Measurements from ENCODE around the gene ENDOU.
"Not testable (repeated sequence)": the region's sequence is repeated elsewhere in the genome, so short reads cannot be mapped to it uniquely, and the experiment has no call there.

The ENDOU gene

DNA sequence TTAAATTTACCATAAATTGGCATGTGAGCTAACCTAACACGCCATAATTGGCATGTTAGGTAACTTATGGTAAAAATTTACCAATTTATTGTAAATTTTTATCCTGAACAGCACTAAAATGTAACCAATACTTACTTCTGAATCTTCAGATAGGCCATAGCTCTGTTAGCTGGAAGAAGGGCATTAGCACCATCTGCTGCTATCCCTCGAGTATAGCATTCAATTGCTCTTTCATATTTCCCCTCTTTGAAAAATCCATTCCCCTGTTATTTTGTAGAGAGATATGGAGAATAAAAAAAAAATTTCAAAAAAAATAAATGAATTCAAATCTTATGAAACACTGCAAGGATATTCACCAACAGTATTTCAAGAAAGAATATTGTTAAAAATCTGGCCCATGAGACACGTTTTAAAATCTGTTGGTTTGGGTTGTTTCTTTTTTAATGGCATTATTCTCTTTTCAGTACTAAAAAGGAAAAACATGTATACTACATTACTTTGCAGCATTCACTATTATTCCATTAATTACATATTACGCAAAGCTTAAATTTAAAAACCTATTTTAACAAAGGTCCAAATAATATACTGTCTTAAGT is 38.5 kb downstream of the ENDOU start:
- no peak overlapping the region for H3K27ac ChIP-seq
- H3K27me3 ChIP-seq (ENCODE audit: control insufficient read depth, insufficient read depth, low read length) = no peaks in the 10 kb centered on the region
- no peak overlapping the region for H3K4me3 ChIP-seq (ENCODE audit: low read depth, low read length)
- H3K4me1 ChIP-seq = peaks cover 7% of the 10 kb centered on the region
- H3K36me3 ChIP-seq (ENCODE audit: control insufficient read depth, insufficient read depth, low read length) = no peaks in the 10 kb centered on the region
- TF ChIP-seq, protein P1, sequence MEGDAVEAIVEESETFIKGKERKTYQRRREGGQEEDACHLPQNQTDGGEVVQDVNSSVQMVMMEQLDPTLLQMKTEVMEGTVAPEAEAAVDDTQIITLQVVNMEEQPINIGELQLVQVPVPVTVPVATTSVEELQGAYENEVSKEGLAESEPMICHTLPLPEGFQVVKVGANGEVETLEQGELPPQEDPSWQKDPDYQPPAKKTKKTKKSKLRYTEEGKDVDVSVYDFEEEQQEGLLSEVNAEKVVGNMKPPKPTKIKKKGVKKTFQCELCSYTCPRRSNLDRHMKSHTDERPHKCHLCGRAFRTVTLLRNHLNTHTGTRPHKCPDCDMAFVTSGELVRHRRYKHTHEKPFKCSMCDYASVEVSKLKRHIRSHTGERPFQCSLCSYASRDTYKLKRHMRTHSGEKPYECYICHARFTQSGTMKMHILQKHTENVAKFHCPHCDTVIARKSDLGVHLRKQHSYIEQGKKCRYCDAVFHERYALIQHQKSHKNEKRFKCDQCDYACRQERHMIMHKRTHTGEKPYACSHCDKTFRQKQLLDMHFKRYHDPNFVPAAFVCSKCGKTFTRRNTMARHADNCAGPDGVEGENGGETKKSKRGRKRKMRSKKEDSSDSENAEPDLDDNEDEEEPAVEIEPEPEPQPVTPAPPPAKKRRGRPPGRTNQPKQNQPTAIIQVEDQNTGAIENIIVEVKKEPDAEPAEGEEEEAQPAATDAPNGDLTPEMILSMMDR (IDR thresholded peaks at IDR 0.05) = peak; percentile 70
- H3K9me3 ChIP-seq (ENCODE audit: control insufficient read depth, low read length) = no peaks in the 10 kb centered on the region
- H2AFZ ChIP-seq = no peak overlapping the region
- no peak overlapping the region for H3K4me2 ChIP-seq (ENCODE audit: low read length)
- no peaks in the 10 kb centered on the region for H3K79me2 ChIP-seq
- H3K9ac ChIP-seq = no peak overlapping the region

DNA sequence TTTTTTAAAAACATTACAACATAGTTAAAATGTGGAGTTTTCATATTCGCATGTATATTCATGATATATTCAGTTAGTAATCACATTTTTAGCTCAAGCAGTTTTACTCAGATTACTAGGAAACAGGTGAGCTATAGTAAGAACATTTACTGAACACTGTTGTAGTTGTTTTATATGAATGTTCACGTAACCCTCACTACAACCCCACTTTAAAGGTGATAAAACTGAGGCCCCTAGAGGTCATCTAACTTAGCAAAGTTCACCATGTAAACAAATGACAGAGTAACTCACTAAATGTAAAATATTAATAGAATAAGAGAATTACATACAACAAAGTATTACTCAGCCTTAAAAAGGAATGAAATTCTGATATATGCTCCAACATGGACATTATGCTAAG is 45.5 kb downstream of the ENDOU start:
- Histone ChIP-seq H3K4me3 (ENCODE audit: low read depth, low read length) (no peak overlapping the region), H3K79me2 (no peaks in the 10 kb centered on the region), H3K9me3 (ENCODE audit: control insufficient read depth, low read length) (no peaks in the 10 kb centered on the region), H3K36me3 (ENCODE audit: control insufficient read depth, insufficient read depth, low read length) (no peaks in the 10 kb centered on the region), H2AFZ (no peak overlapping the region), H3K9ac (no peak overlapping the region), H3K27ac (no peak overlapping the region), H3K27me3 (ENCODE audit: control insufficient read depth, insufficient read depth, low read length) (no peaks in the 10 kb centered on the region), H3K4me1 (peaks cover 14% of the 10 kb centered on the region), H3K4me2 (ENCODE audit: low read length) (peak overlapping the region; percentile 40)
- TF ChIP-seq, protein P1 (IDR thresholded peaks at IDR 0.05) = no peak

DNA sequence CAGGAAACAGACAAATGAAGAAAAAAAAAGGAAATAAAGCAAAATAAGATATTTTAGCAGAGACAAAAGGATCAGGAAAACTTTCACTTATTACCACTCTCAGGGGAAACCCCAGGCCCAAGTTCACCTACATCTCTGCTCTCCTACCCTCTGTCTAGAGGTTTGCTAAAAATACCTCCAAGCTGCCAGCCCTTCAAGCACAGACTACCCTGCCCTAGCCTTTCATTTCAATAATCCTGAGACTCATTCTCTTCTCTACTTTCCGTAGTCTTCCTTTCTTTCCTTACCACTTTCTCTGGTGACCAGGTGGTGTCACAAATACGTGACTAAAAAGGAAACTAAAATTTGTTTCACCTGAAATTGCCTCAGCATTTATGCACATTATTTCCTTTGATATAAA is 53.2 kb downstream of the ENDOU start:
- Histone ChIP-seq H3K4me2 (ENCODE audit: low read length) (no peak overlapping the region), H3K27ac (no peak overlapping the region), H3K9me3 (ENCODE audit: control insufficient read depth, low read length) (no peaks in the 10 kb centered on the region), H3K36me3 (ENCODE audit: control insufficient read depth, insufficient read depth, low read length) (no peaks in the 10 kb centered on the region), H3K4me3 (ENCODE audit: low read depth, low read length) (no peak overlapping the region), H3K27me3 (ENCODE audit: control insufficient read depth, insufficient read depth, low read length) (no peaks in the 10 kb centered on the region), H3K4me1 (peaks cover 7% of the 10 kb centered on the region), H3K9ac (no peak overlapping the region), H3K79me2 (no peaks in the 10 kb centered on the region), H2AFZ (no peak overlapping the region)
- TF ChIP-seq, protein P1 (IDR thresholded peaks at IDR 0.05) = no peak

GRCh38 chr12:47667935-47668334 is 57.4 kb downstream of the ENDOU start:
- not testable (repeated sequence) for H3K4me3 ChIP-seq (ENCODE audit: low read depth, low read length); H2AFZ ChIP-seq; H3K4me2 ChIP-seq (ENCODE audit: low read length); H3K9ac ChIP-seq; H3K79me2 ChIP-seq; H3K27ac ChIP-seq; H3K4me1 ChIP-seq; H3K36me3 ChIP-seq (ENCODE audit: control insufficient read depth, insufficient read depth, low read length); H3K27me3 ChIP-seq (ENCODE audit: control insufficient read depth, insufficient read depth, low read length); H3K9me3 ChIP-seq (ENCODE audit: control insufficient read depth, low read length)
